Gastroesophageal sphincter (tissue), 3 donors: ENCODE results near the gene TMEM218.

ENCODE experiments used
- EP300 ChIP-seq: sonication (generic); formaldehyde crosslinking; IDR thresholded peaks from one replicate; pipeline ENCODE4 v1.6.1; 2017; ENCODE audit warnings: antibody characterized with exemption, mild to moderate bottlenecking
- POLR2A ChIP-seq, 2 donors: fragments of 450-650 bp; IDR thresholded peaks; one replicate each; pipeline ENCODE4 v1.6.1; 2017; ENCODE audit warnings: antibody characterized with exemption in 2 of 2, mild to moderate bottlenecking in 2 of 2, moderate library complexity in 1 of 2
- POLR2AphosphoS5 ChIP-seq: sonication (generic); formaldehyde crosslinking; IDR thresholded peaks from one replicate; pipeline ENCODE4 v1.6.1; 2017; ENCODE audit warnings: antibody characterized with exemption
- TF ChIP-seq, protein P1 (sequence below), 4 experiments: fragments of 200-600 bp in 2 of 4; fragments of 450-650 bp in 2 of 4; sonication (generic) in 1 of 4; IDR thresholded peaks; one replicate each; pipeline ENCODE4 v1.5.1; 2017 to 2019; ENCODE audit warnings: antibody characterized with exemption in 4 of 4, mild to moderate bottlenecking in 2 of 4, moderate library complexity in 2 of 4

DNA sequence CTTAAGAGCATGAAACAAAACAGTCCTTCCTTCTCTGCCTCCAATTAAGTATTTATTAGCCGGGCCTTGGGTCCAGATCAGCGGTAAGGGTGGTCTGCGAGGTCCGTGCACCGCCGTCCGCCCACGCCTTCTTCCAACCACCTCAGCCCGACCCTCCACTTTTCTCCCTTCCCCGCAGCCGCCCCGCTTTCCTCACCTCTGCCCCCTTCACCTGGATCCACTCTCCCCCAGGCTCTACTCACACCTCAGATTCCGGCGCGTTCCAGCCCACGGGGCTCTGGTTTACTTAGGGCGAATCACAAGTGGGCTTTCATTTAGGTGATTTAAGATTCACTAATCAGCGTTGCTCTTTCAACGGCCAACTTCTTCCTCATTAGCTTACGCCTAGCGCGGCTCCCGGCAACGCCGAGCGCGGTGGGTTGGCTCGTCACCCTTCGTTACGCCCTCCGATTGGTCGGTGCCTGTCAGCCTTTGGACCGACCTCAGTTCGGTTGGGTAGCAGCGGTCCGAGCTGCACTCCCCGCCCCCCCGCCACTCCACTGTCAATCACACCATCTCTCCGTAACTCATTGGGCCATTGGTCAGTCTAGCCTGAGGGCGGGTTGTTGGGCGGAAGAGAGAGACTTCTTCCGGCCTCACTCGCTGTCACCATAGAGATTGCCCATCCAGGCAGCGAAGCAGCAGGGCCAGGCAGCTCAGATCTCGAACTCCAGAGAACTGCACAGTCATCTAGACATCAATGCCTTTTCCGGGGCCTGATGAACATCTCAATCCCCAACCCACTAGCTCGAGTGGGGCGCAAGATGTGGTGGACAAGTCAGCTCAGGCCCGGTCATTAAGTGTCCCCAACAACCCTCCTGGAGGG lies at the start of gene TMEM218:
- TF ChIP-seq, protein P1, sequence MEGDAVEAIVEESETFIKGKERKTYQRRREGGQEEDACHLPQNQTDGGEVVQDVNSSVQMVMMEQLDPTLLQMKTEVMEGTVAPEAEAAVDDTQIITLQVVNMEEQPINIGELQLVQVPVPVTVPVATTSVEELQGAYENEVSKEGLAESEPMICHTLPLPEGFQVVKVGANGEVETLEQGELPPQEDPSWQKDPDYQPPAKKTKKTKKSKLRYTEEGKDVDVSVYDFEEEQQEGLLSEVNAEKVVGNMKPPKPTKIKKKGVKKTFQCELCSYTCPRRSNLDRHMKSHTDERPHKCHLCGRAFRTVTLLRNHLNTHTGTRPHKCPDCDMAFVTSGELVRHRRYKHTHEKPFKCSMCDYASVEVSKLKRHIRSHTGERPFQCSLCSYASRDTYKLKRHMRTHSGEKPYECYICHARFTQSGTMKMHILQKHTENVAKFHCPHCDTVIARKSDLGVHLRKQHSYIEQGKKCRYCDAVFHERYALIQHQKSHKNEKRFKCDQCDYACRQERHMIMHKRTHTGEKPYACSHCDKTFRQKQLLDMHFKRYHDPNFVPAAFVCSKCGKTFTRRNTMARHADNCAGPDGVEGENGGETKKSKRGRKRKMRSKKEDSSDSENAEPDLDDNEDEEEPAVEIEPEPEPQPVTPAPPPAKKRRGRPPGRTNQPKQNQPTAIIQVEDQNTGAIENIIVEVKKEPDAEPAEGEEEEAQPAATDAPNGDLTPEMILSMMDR (IDR thresholded peaks at IDR 0.05), result no peak
- TF ChIP-seq EP300 (no peak), POLR2A (IDR thresholded peaks at IDR 0.05) (no peak), POLR2AphosphoS5 (peak; percentile 44)
